ENCODE results near the gene RANGAP1. TPM values are rescaled to one million over a fixed set of nuclear protein-coding genes. Genes with fewer than 3 reads are reported as not detected.

The RANGAP1 gene
- total RNA-seq, 1 donor from 2014 or later = 120 TPM

DNA sequence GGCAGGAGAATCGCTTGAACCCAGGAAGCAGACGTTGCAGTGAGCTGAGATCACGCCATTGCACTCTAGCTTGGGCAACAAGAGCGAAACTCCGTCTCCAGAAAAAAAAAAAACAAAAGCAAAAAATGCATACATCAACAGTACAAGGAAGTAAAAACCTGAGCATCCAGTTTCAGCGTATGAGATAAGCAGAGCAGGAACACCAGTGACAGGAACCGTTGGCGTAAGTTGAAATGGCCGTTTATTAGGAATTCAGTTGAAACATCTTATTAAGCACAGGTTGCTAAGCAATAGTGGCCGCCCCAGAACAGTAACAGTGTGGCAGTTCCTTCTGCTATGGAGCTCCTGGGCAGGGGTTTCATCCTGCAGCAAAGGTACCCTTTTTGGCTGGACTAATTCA lies 84.8 kb downstream of the RANGAP1 start:
- DNase-seq (ENCODE audit: low read depth, low spot score) = no peak

DNA sequence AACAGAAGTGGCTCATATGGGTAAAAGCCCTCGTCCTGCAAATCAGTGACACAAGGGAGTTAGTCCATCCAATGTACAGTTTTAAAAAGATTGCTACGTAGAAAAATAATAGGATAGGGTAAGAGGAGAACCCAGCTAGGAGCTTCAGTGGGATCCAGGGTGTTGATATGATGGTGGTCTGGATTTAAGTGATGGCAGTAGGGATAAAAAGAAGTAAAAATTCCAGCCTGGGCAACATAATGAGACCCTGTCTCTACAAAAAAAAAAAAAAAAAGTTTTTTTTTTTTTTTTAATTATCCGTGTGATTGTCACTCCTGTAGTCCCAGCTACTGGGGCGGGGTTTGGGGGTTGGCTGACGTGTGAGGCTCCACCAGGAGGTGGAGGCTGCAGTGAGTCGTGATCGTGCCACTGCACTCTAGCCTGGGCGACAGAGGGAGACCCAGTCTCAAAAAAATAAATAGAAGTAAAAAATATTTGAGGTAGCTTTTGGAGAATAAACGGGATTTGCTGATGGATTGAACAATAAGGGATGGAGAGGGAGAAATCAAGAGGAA lies 87.9 kb downstream of the RANGAP1 start:
- no peak for DNase-seq (ENCODE audit: low read depth, low spot score)

DNA sequence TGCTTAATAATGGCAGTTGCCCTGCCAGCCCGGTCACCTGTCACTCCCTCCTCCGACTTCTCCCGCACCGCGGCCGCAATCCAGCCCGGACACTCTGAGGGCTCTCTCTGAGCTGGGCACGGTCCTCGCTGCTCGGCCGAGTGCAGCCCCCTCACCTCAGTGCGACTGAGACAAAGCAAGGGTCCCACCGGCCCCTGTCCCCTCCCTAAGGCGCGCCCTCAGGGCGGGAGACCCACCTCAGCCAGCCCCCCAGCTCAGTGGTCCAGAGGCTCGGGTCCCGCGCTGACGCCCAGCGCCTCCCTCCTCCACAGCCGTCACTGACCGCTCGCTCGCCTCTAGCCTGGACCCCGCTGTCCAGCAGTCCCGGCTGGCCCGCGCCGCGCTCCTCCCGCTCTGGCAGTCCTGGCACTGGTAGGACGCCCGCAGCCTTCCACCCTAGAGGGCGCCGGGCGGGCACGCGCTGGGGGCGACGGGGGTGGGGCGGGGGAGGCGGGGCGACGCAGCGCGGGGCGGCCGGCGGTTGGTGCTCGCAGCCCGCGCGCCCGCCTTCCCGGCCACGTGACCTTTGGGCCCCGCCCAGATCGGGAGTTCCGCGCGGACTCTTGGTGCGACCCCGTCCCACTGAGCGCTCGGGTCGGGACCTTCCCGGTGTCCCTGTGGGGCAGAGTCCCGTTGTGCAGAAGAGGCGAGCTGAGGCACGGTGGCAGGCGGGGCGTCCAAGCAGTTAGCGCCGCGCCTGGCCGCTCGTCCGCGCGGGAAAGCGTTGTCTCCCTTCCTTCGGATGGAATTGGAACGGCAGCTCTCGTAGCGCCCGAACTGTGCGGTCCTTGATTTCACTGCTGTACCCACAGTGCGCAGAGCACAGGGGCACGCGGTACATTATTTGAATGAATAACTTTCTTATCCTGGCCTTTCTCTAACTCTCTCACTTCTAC lies 88.7 kb downstream of the RANGAP1 start:
- DNase-seq (ENCODE audit: low read depth, low spot score) = no peak

Other genes starting within 250 kb of the RANGAP1 start
- gene EP300, start 193.6 kb downstream of the RANGAP1 start, total RNA-seq = 21.8 and 37.5 TPM in 2 replicates
- gene L3MBTL2, start 80.9 kb downstream of the RANGAP1 start, total RNA-seq = 30.2 and 42.8 TPM in 2 replicates
- gene CHADL, start 45.3 kb downstream of the RANGAP1 start, total RNA-seq = 0.66 and 0.74 TPM in 2 replicates
- 63.9 and 108 TPM in 2 replicates for gene ZC3H7B, start 15.3 kb upstream of the RANGAP1 start, total RNA-seq
- 2.7 and 4.0 TPM in 2 replicates for gene TEF, start 95.8 kb upstream of the RANGAP1 start, total RNA-seq
- gene TOB2, start 160.6 kb upstream of the RANGAP1 start, total RNA-seq = 17.1 and 25.4 TPM in 2 replicates
- 87.6 and 108 TPM in 2 replicates for gene PHF5A, start 182.5 kb upstream of the RANGAP1 start, total RNA-seq
- 84.5 and 91.0 TPM in 2 replicates for gene ACO2, start 182.9 kb upstream of the RANGAP1 start, total RNA-seq